ENCODE results near the gene PAX9. TPM values are rescaled to one million over a fixed set of nuclear protein-coding genes. Genes with fewer than 3 reads are reported as not detected.

PAX9 gene
- total RNA-seq, 3 donors from 2014 or later: 0.64 to 4.9 (median 1.3) TPM

GRCh38 chr14:36675581-36675980 lies 13.9 kb downstream of the PAX9 start:
- intact Hi-C loops (cut with DNase I; ENCODE audit: low total_unique reads): no loop called here
- no peak for DNase-seq (ENCODE audit: low spot score in 2 of 2)
- Histone ChIP-seq H3K4me1 (no peaks in the 10 kb centered on the region), H3K36me3 (no peaks in the 10 kb centered on the region), H3K4me3 (no peak overlapping the region), H3K9me3 (no peaks in the 10 kb centered on the region), H3K27ac (no peak overlapping the region), H3K27me3 (peaks cover 0 to 7% of the 10 kb centered on the region in 2 donors)
- TF ChIP-seq POLR2AphosphoS5 (IDR thresholded peaks at IDR 0.05) (no peak), POLR2A (IDR thresholded peaks at IDR 0.05) (no peak), CTCF (IDR thresholded peaks at IDR 0.05) (no peak)

GRCh38 chr14:36676236-36676635 lies 14.6 kb downstream of the PAX9 start:
- intact Hi-C loops (cut with DNase I; ENCODE audit: low total_unique reads): no loop called here
- H3K9me3 ChIP-seq: no peaks in the 10 kb centered on the region
- DNase-seq (ENCODE audit: low spot score in 2 of 2): no peak
- H3K36me3 ChIP-seq: no peaks in the 10 kb centered on the region
- no peak overlapping the region for H3K4me3 ChIP-seq
- H3K4me1 ChIP-seq: no peaks in the 10 kb centered on the region
- no peak overlapping the region for H3K27ac ChIP-seq
- TF ChIP-seq CTCF (IDR thresholded peaks at IDR 0.05): no peak
- no peak for TF ChIP-seq POLR2A (IDR thresholded peaks at IDR 0.05)
- no peak for TF ChIP-seq POLR2AphosphoS5 (IDR thresholded peaks at IDR 0.05)
- peaks cover 0 to 7% of the 10 kb centered on the region in 2 donors for H3K27me3 ChIP-seq

- no peaks in the 10 kb centered on the region for H3K4me1 ChIP-seq
- H3K9me3 ChIP-seq: no peaks in the 10 kb centered on the region
- H3K27me3 ChIP-seq: no peaks in the 10 kb centered on the region
- intact Hi-C loops (cut with DNase I; ENCODE audit: low total_unique reads): no loop called here
- no peak for DNase-seq (ENCODE audit: low spot score in 2 of 2)
- H3K36me3 ChIP-seq: no peaks in the 10 kb centered on the region
- no peak overlapping the region for H3K27ac ChIP-seq
- H3K4me3 ChIP-seq: no peak overlapping the region
- TF ChIP-seq POLR2A (IDR thresholded peaks at IDR 0.05) (no peak), POLR2AphosphoS5 (IDR thresholded peaks at IDR 0.05) (no peak), CTCF (IDR thresholded peaks at IDR 0.05) (no peak)
These were observed 20.7 kb downstream of the PAX9 start for GRCh38 chr14:36682338-36682737.

- Histone ChIP-seq H3K4me1 (no peaks in the 10 kb centered on the region), H3K9me3 (no peaks in the 10 kb centered on the region), H3K4me3 (peak overlapping the region in 1 of 3 donors; percentile 19), H3K36me3 (no peaks in the 10 kb centered on the region), H3K27me3 (no peaks in the 10 kb centered on the region), H3K27ac (peak overlapping the region; percentile 15 to 52)
- intact Hi-C loops (cut with DNase I; ENCODE audit: low total_unique reads): no loop called here
- TF ChIP-seq POLR2A (IDR thresholded peaks at IDR 0.05): no peak
- no peak for TF ChIP-seq CTCF (IDR thresholded peaks at IDR 0.05)
- no peak for TF ChIP-seq POLR2AphosphoS5 (IDR thresholded peaks at IDR 0.05)
- peak in 1 of 2 donors; percentile 52 for DNase-seq (ENCODE audit: low spot score in 2 of 2)
These were observed 21.5 kb downstream of the PAX9 start for GRCh38 chr14:36683083-36683724.

- Histone ChIP-seq H3K4me1 (no peaks in the 10 kb centered on the region), H3K27me3 (no peaks in the 10 kb centered on the region), H3K27ac (no peak overlapping the region), H3K4me3 (no peak overlapping the region), H3K36me3 (no peaks in the 10 kb centered on the region), H3K9me3 (no peaks in the 10 kb centered on the region)
- TF ChIP-seq POLR2AphosphoS5 (IDR thresholded peaks at IDR 0.05) (no peak), POLR2A (IDR thresholded peaks at IDR 0.05) (no peak), CTCF (IDR thresholded peaks at IDR 0.05) (no peak)
- intact Hi-C loops (cut with DNase I; ENCODE audit: low total_unique reads): no loop called here
- no peak for DNase-seq (ENCODE audit: low spot score in 2 of 2)
These were observed 23.3 kb downstream of the PAX9 start for GRCh38 chr14:36684946-36685345.

Data from breast epithelium (tissue), 4 donors.